Osteoblast (primary cell): ENCODE data around the gene USB1. TPM values are rescaled to one million over a fixed set of nuclear protein-coding genes. Genes with fewer than 3 reads are reported as not detected.

Source experiments
- DNase-seq: peaks from one replicate; pipeline ENCODE4 v3.0.0; 2011; ENCODE audit warnings: low spot score, mixed read lengths; ENCODE audit not compliant: insufficient read length; ENCODE audit errors: missing footprints
- H2AFZ ChIP-seq: 2 replicates; pipeline ENCODE4 v1.6.0; 2011; ENCODE audit warnings: mild to moderate bottlenecking, low read length
- H3K27ac ChIP-seq: 2 replicates; pipeline ENCODE4 v1.5.1; 2011; ENCODE audit warnings: mild to moderate bottlenecking, low read depth, low read length, moderate library complexity
- H3K27me3 ChIP-seq: 2 replicates; pipeline ENCODE4 v1.6.0; 2012; ENCODE audit warnings: mild to moderate bottlenecking, control low read depth, inconsistent platforms, low read length, moderate library complexity; ENCODE audit not compliant: insufficient read depth
- H3K36me3 ChIP-seq: 2 replicates; pipeline ENCODE4 v1.5.1; 2011; ENCODE audit warnings: mild to moderate bottlenecking, low read length, control low read depth, moderate library complexity; ENCODE audit not compliant: insufficient read depth
- H3K4me1 ChIP-seq: 2 replicates; pipeline ENCODE4 v1.5.1; 2011; ENCODE audit warnings: mild to moderate bottlenecking, low read length, control low read depth, moderate library complexity; ENCODE audit not compliant: insufficient read depth
- H3K4me2 ChIP-seq: 2 replicates; pipeline ENCODE4 v1.6.0; 2011; ENCODE audit warnings: mild to moderate bottlenecking, low read length; ENCODE audit not compliant: insufficient read depth
- H3K4me3 ChIP-seq: fragments of 200-600 bp; sonication (generic); 3 replicates; pipeline ENCODE4 v1.5.1; 2012; ENCODE audit warnings: mild to moderate bottlenecking, low read length, inconsistent platforms; ENCODE audit not compliant: insufficient read depth
- H3K79me2 ChIP-seq: 2 replicates; pipeline ENCODE4 v1.6.0; 2012; ENCODE audit warnings: mild to moderate bottlenecking, low read length, control low read depth, inconsistent platforms; ENCODE audit not compliant: insufficient read depth
- H3K9me3 ChIP-seq: 2 replicates; pipeline ENCODE4 v1.5.1; 2011; ENCODE audit warnings: low read depth, low read length, control low read depth
- H4K20me1 ChIP-seq: 2 replicates; pipeline ENCODE4 v1.6.0; 2012; ENCODE audit warnings: mild to moderate bottlenecking, low read length, control low read depth; ENCODE audit not compliant: insufficient read depth
- total RNA-seq: library from RNA; depleted of rRNA; stranded (reverse); fragments of >200 nt; gene quantifications from 2 replicates; pipeline ENCODE4 v1.2.3, GENCODE V29; 2012
- TF ChIP-seq, protein P1 (sequence below): IDR thresholded peaks from 2 replicates; pipeline ENCODE4 v1.5.1; 2011; ENCODE audit warnings: mild to moderate bottlenecking, low read depth, low read length, moderate library complexity; ENCODE audit errors: extremely low read depth

The USB1 gene
- total RNA-seq, 1 donor = 19.2 TPM

DNA sequence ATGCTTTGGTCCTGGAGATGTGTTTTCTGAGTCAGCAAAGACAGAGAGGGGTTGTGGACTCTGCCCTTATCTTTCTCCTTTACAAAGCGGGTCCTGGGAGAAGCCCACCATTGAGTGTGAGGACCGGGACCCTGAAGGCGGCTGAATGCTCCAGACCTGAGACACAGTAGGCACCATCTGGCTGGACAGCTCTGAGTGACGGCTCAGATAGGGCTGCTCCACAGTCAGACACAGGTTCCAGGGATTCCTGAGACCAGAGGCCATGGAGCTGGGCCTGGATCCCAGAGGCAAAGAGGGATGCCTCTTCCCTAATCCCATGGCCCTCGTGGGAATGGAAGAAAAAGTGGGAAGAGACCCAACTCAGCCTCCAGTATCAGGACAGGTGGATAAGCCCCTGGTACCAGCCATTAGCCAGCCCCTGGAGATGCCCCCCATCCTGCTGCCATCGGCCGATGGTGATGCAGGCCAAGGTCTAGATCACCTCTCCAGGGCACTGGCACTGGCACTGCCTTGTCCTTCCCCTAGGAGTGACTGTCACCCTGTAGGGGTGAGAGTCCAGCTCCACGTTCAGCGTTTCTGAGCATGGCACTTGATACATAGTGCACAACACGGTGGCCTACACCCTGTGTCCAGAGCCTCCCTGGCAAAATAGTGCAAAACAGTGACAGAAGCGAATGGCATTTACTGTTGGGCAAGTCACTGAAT is 29.1 kb downstream of the USB1 start:
- TF ChIP-seq, protein P1, sequence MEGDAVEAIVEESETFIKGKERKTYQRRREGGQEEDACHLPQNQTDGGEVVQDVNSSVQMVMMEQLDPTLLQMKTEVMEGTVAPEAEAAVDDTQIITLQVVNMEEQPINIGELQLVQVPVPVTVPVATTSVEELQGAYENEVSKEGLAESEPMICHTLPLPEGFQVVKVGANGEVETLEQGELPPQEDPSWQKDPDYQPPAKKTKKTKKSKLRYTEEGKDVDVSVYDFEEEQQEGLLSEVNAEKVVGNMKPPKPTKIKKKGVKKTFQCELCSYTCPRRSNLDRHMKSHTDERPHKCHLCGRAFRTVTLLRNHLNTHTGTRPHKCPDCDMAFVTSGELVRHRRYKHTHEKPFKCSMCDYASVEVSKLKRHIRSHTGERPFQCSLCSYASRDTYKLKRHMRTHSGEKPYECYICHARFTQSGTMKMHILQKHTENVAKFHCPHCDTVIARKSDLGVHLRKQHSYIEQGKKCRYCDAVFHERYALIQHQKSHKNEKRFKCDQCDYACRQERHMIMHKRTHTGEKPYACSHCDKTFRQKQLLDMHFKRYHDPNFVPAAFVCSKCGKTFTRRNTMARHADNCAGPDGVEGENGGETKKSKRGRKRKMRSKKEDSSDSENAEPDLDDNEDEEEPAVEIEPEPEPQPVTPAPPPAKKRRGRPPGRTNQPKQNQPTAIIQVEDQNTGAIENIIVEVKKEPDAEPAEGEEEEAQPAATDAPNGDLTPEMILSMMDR = no peak
- H3K79me2 ChIP-seq = no peaks in the 10 kb centered on the region
- no peak overlapping the region for H3K27ac ChIP-seq
- H4K20me1 ChIP-seq = no peaks in the 10 kb centered on the region
- H3K4me3 ChIP-seq = no peak overlapping the region
- peaks cover 36% of the 10 kb centered on the region for H3K27me3 ChIP-seq
- H2AFZ ChIP-seq = no peak overlapping the region
- peaks cover 2% of the 10 kb centered on the region for H3K4me1 ChIP-seq
- peak; percentile 73 for DNase-seq
- no peaks in the 10 kb centered on the region for H3K9me3 ChIP-seq
- no peak overlapping the region for H3K4me2 ChIP-seq
- no peaks in the 10 kb centered on the region for H3K36me3 ChIP-seq

DNA sequence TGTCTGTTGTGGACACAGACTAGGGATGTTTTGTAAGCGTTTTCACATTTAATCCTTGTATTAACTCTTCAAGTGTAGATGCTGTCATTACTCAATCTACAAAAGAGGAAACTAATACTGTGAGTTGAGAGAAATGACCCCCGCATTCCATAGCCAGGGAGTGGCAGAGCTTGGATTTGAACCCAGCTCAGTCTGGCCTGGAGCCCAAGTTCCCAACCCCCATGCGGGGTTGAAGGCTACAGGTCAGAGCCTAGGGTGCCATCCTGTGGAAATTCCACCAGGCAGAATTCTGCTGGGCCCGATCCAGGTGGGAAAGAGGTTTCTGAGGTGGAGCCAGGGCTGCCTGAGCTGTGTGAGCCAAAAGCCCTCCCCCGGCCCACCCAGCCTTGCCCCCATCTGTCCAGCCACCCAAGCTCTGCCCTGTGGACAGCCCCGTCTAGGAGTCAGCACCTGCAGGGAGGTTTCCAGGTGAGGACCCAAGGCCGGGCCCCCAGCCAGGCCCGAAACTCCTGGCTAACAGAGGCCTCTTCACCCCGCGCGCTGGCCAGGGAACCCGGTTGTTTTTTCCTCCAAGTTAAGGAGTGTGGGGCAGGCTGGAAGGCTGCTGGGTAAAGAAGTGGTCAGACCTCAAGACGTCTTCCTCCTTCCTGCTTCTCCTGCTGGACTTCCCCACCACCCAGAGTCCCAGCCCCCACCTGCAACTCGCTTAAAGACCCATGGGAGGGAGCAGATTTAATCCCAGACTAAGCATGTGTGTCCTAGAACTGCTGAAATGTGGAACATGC is 30.0 kb downstream of the USB1 start:
- Histone ChIP-seq H4K20me1 (no peaks in the 10 kb centered on the region), H3K36me3 (no peaks in the 10 kb centered on the region), H3K79me2 (no peaks in the 10 kb centered on the region), H3K4me2 (no peak overlapping the region), H3K27me3 (peaks cover 34% of the 10 kb centered on the region), H2AFZ (no peak overlapping the region), H3K9me3 (no peaks in the 10 kb centered on the region), H3K4me3 (no peak overlapping the region), H3K27ac (no peak overlapping the region), H3K4me1 (no peaks in the 10 kb centered on the region)
- TF ChIP-seq, protein P1 = no peak
- peak; percentile 68 for DNase-seq

DNA sequence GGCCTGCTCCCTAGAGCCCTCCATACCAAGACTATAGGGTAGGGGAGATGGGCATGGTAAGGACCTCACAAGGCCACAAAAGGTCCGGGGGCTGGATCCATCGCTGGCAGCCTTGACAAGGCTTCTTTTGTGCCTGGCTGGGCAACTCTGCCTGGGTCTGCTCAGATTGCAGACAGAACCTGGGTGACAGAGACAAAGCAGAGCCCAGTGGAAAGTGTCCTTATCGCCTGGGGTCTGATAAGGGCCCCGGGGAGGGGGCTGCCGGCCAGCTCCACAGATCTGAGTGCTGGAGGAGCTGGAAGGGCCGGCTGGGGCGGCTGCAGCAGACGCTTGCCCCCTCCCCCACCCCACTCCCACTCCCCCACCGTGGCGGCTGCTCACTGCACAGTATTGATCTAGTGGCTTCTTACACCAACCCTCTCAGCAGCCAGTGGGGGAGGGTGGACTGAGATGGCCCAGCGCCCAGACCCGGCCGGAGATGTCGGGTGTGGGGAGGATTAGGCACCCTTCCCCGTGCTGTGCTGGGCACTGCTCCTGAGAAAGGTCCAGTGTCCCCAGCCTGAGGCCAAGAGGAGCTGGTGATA is 31.6 kb downstream of the USB1 start:
- Histone ChIP-seq H3K27me3 (peaks cover 19% of the 10 kb centered on the region), H3K36me3 (no peaks in the 10 kb centered on the region), H3K79me2 (no peaks in the 10 kb centered on the region), H2AFZ (no peak overlapping the region), H3K4me1 (no peaks in the 10 kb centered on the region), H4K20me1 (no peaks in the 10 kb centered on the region), H3K4me2 (no peak overlapping the region), H3K9me3 (no peaks in the 10 kb centered on the region), H3K4me3 (no peak overlapping the region), H3K27ac (no peak overlapping the region)
- peak; percentile 91 for DNase-seq
- TF ChIP-seq, protein P1 = no peak
